Kidney glomerular epithelial cell (primary cell): ENCODE results near the gene C4orf36.

ENCODE experiments used
- DNase-seq: peaks from one replicate; lab custom pipeline; 2025; lab: John Stamatoyannopoulos, UW

Gene C4orf36

GRCh38 chr4:86857341-86858052, 34.7 kb downstream of the C4orf36 start:
- no peak for DNase-seq

GRCh38 chr4:86856896-86857295, 35.3 kb downstream of the C4orf36 start:
- no peak for DNase-seq

GRCh38 chr4:86855572-86855971, 36.6 kb downstream of the C4orf36 start:
- DNase-seq: peak; percentile 41

- DNase-seq: no peak
These were observed 39.0 kb downstream of the C4orf36 start for GRCh38 chr4:86853209-86853608.

- no peak for DNase-seq
These were observed 43.2 kb downstream of the C4orf36 start, which contains the start of gene SLC10A6 for GRCh38 chr4:86848732-86849619. Gene SLC10A6 (minus strand): TSS chr4:86849384. CDS start chr4:86849115, 269 bp downstream.

GRCh38 chr4:86848136-86848535, 44.1 kb downstream of the C4orf36 start:
- DNase-seq: no peak

- DNase-seq: no peak
These were observed 44.7 kb downstream of the C4orf36 start for GRCh38 chr4:86847571-86847970.

- DNase-seq: no peak
These were observed 45.3 kb downstream of the C4orf36 start for GRCh38 chr4:86846921-86847320.

GRCh38 chr4:86845593-86845992, 46.6 kb downstream of the C4orf36 start:
- no peak for DNase-seq

GRCh38 chr4:86841309-86841708, 50.9 kb downstream of the C4orf36 start:
- no peak for DNase-seq

- DNase-seq: no peak
These were observed 51.4 kb downstream of the C4orf36 start for GRCh38 chr4:86840858-86841257.

- no peak for DNase-seq
These were observed 54.3 kb downstream of the C4orf36 start for GRCh38 chr4:86837691-86838503.

GRCh38 chr4:86835677-86836076, 56.5 kb downstream of the C4orf36 start:
- DNase-seq: no peak

GRCh38 chr4:86834901-86835300, 57.3 kb downstream of the C4orf36 start:
- DNase-seq: no peak

- no peak for DNase-seq
These were observed 58.6 kb downstream of the C4orf36 start for GRCh38 chr4:86833615-86834014.

- DNase-seq: peak; percentile 32
These were observed 60.7 kb downstream of the C4orf36 start for GRCh38 chr4:86831262-86832130.
